K562 (cell line): ENCODE results near the gene AKAP13. TPM values are rescaled to one million over a fixed set of nuclear protein-coding genes. Genes with fewer than 3 reads are reported as not detected.
A peak's percentile ranks its signal among the peaks of the same experiment; 100 is the strongest.

Experiments used
- ATAC-seq: fragments of 200-7000 bp; cut with Tn5 transposase; 3 replicates; pipeline ENCODE4 v1.9.1; 2020; ENCODE audit warnings: moderate library complexity
- BruUV-seq: library from RNA; stranded (reverse); fragments of 400-500 nt; replicated peaks from 2 replicates; lab custom pipeline; 2021; lab: Mats Ljungman, UMichigan
- CTCF ChIA-PET: fragments of 300-600 bp; formaldehyde crosslinking; extraction: SDS; loops from one replicate; lab custom pipeline; 2021; ENCODE audit warnings: low intra/inter-chr PET ratio; lab: Yijun Ruan, JAX
- POLR2A ChIA-PET: fragments of 300-600, 350-650 bp; sonication (Branson Sonifier 250); formaldehyde crosslinking; extraction: SDS; loops from one replicate; lab custom pipeline; 2021; ENCODE audit warnings: antibody characterized with exemption, inconsistent platforms; lab: Yijun Ruan, JAX
- DNase-seq, 4 experiments: peaks; one replicate each; pipeline versions ENCODE4 v3.0.0 to v3.0.0-alpha.2; 2011 to 2018; ENCODE audit warnings: low spot score in 3 of 4, mixed read lengths in 3 of 4; ENCODE audit errors: extremely low read depth in 1 of 4
- FAIRE-seq: peaks from 2 replicates; lab custom pipeline; 2011; peaks lifted over from hg19 to GRCh38; lab: Jason Lieb, UNC
- H2AFZ ChIP-seq: 2 replicates; pipeline ENCODE4 v1.6.0; 2011; ENCODE audit warnings: low read depth, low read length, control low read depth, inconsistent platforms
- H3K27ac ChIP-seq: fragments of 200-600 bp; 3 replicates; pipeline ENCODE4 v1.8.0; 2011; ENCODE audit warnings: low read depth, mild to moderate bottlenecking, control low read depth, inconsistent platforms, low read length, moderate library complexity, mixed read lengths; ENCODE audit errors: extremely low read depth
- H3K27me3 ChIP-seq, 2 experiments: fragments of 300-600 bp in 1 of 2; 2 replicates in 1 of 2; 3 replicates in 1 of 2; pipeline versions ENCODE4 v1.6.0 to v1.8.0; 2011; ENCODE audit warnings: inconsistent platforms in 2 of 2, low read length in 2 of 2, mild to moderate bottlenecking in 1 of 2, mixed read lengths in 1 of 2, moderate library complexity in 1 of 2; ENCODE audit not compliant: control insufficient read depth in 2 of 2, insufficient read depth in 2 of 2
- H3K36me3 ChIP-seq: fragments of 300-600 bp; 3 replicates; pipeline ENCODE4 v1.8.0; 2011; ENCODE audit warnings: mild to moderate bottlenecking, low read length, inconsistent platforms; ENCODE audit not compliant: control insufficient read depth, insufficient read depth
- H3K4me1 ChIP-seq, 2 experiments: fragments of 200-600 bp in 1 of 2; replicated peaks in 1 of 2; 2 replicates in 1 of 2; 3 replicates in 1 of 2; pipeline versions ENCODE4 v1.5.1 to v1.8.0; 2011; ENCODE audit warnings: inconsistent platforms in 2 of 2, low read length in 2 of 2, mild to moderate bottlenecking in 1 of 2, mixed read lengths in 1 of 2, moderate library complexity in 1 of 2; ENCODE audit not compliant: control insufficient read depth in 2 of 2, insufficient read depth in 2 of 2
- H3K4me2 ChIP-seq: 2 replicates; pipeline ENCODE4 v1.6.1; 2011; ENCODE audit warnings: low read length, control low read depth, inconsistent platforms, mixed read lengths; ENCODE audit not compliant: insufficient read depth
- H3K4me3 ChIP-seq: fragments of 200-600 bp; sonication (generic), shearing (Covaris generic); 2 replicates; pipeline ENCODE4 v1.5.1; 2016; ENCODE audit warnings: control low read depth, inconsistent platforms
- H3K79me2 ChIP-seq: fragments of 200-600 bp; 3 replicates; pipeline ENCODE4 v1.8.0; 2011; ENCODE audit warnings: low read length, inconsistent platforms; ENCODE audit not compliant: control insufficient read depth, insufficient read depth
- H3K9ac ChIP-seq, 2 experiments: 2 replicates each; pipeline versions ENCODE4 v1.6.0 to v1.6.1; 2011; ENCODE audit warnings: low read depth in 2 of 2, low read length in 2 of 2, control low read depth in 1 of 2, inconsistent platforms in 1 of 2, mild to moderate bottlenecking in 1 of 2, mixed read lengths in 1 of 2; ENCODE audit not compliant: insufficient read depth in 1 of 2
- H3K9me1 ChIP-seq: one replicate; pipeline ENCODE4 v1.6.0; 2011; ENCODE audit warnings: inconsistent platforms, mild to moderate bottlenecking, low read length, moderate library complexity; ENCODE audit not compliant: control insufficient read depth, insufficient read depth
- H3K9me3 ChIP-seq: replicated peaks from 2 replicates; pipeline ENCODE4 v1.5.1; 2011; ENCODE audit warnings: low read depth, low read length, inconsistent platforms; ENCODE audit not compliant: control insufficient read depth, insufficient read depth
- H4K20me1 ChIP-seq: replicated peaks from 2 replicates; pipeline ENCODE4 v1.6.1; 2011; ENCODE audit warnings: low read length, inconsistent platforms, mixed read lengths; ENCODE audit not compliant: control insufficient read depth, insufficient read depth
- C11orf30 ChIP-seq: fragments of 450-650 bp; IDR thresholded peaks from 2 replicates; pipeline ENCODE4 v1.6.1; 2016; ENCODE audit warnings: low read depth, mild to moderate bottlenecking
- COPS2 ChIP-seq: fragments of 450-650 bp; conservative IDR thresholded peaks from 2 replicates; pipeline ENCODE4 v1.6.1; 2016; ENCODE audit warnings: mild to moderate bottlenecking, moderate library complexity
- MAFF ChIP-seq: IDR thresholded peaks from 2 replicates; pipeline ENCODE4 v1.6.1; 2012; ENCODE audit warnings: low read length, improper control_type of control experiment
- MAFG ChIP-seq: fragments of 450-650 bp; conservative IDR thresholded peaks from 2 replicates; pipeline ENCODE4 v1.6.1; 2016; ENCODE audit warnings: missing genetic modification characterization, missing compliant biosample characterization
- NFE2 ChIP-seq: IDR thresholded peaks from 2 replicates; pipeline ENCODE4 v1.6.1; 2014; ENCODE audit warnings: antibody characterized with exemption, low read depth
- TBP ChIP-seq: optimal IDR thresholded peaks from 2 replicates; pipeline ENCODE3; 2011; ENCODE audit warnings: low read depth, low read length, improper control_type of control experiment
- TCF7L2 ChIP-seq: fragments of 150-350 bp; IDR thresholded peaks from 2 replicates; pipeline ENCODE4 v1.6.1; 2016; ENCODE audit warnings: low read depth, mild to moderate bottlenecking, low read length, moderate library complexity
- ZBTB17 ChIP-seq: fragments of 450-650 bp; formaldehyde crosslinking; IDR thresholded peaks from 2 replicates; pipeline ENCODE4 v1.4.0; 2020; ENCODE audit warnings: mild to moderate bottlenecking
- ZBTB43 ChIP-seq: sonication (generic); formaldehyde crosslinking; IDR thresholded peaks from 2 replicates; pipeline ENCODE4 v1.8.0; 2023; ENCODE audit warnings: mild to moderate bottlenecking, missing genetic modification reagents
- ZNF24 ChIP-seq: fragments of 450-650 bp; IDR thresholded peaks from 2 replicates; pipeline ENCODE4 v1.6.1; 2016
- ZNF253 ChIP-seq: fragments of 250-450 bp; sonication (Bioruptor Pico); conservative IDR thresholded peaks from 2 replicates; pipeline ENCODE4 v1.6.1; 2021; ENCODE audit warnings: mild to moderate bottlenecking
- ZNF316 ChIP-seq: fragments of 450-650 bp; IDR thresholded peaks from 2 replicates; pipeline ENCODE4 v1.6.1; 2016
- ZNF609 ChIP-seq: sonication (generic); formaldehyde crosslinking; IDR thresholded peaks from 2 replicates; pipeline ENCODE4 v1.8.1; 2023; ENCODE audit warnings: missing genetic modification reagents, mild to moderate bottlenecking, borderline replicate concordance
- ZNF696 ChIP-seq: fragments of 250-450 bp; sonication (Bioruptor Pico); conservative IDR thresholded peaks from 2 replicates; pipeline ENCODE4 v1.4.0; 2020; ENCODE audit warnings: mild to moderate bottlenecking, moderate library complexity
- WGBS: fragments of 100-300 bp; shearing (Covaris generic); methylation state at CpG from one replicate; pipeline ENCODE4 v1.1.6; 2016; ENCODE audit warnings: low coverage, mixed read lengths; ENCODE audit not compliant: insufficient coverage; ENCODE audit errors: missing lambda C conversion rate; 5-methylcytosine and 5-hydroxymethylcytosine counted together
- in situ Hi-C: fragments of 300-500 bp; cut with MboI; formaldehyde crosslinking; loops from 4 replicates; pipeline ENCODE4 v1.15.0; 2018; ENCODE audit warnings: inconsistent platforms, mixed read lengths
- intact Hi-C: fragments of 100-400 bp; cut with micrococcal nuclease; formaldehyde crosslinking; loops from 2 replicates; pipeline ENCODE4 v1.14.2; 2022
- polyA plus RNA-seq, 8 experiments: library from polyadenylated mRNA; depleted of rRNA in 4 of 8; stranded (reverse) in 5 of 8; unstranded in 3 of 8; fragments of >200 nt; fragmentation: Nextera tagmentation in 2 of 8; fragmentation: Illumina TruSeq in 1 of 8; extraction: Ambion mirVana in 2 of 8; extraction: Trizol in 1 of 8; gene quantifications; 2 replicates each; pipeline versions ENCODE4 v1.2.1 to v1.2.3, GENCODE V29; 2011 to 2014; ENCODE audit warnings: inconsistent platforms in 1 of 8, missing spikeins in 1 of 8
- total RNA-seq, 7 experiments: library from RNA; depleted of rRNA in 6 of 7; stranded (reverse); fragments of >200 nt in 6 of 7; fragmentation: Illumina TruSeq in 2 of 7; extraction: Trizol in 2 of 7; gene quantifications; 2 replicates each; pipeline versions ENCODE4 v1.2.1 to v1.2.3, GENCODE V29; 2011 to 2021; ENCODE audit warnings: low replicate concordance in 1 of 7

Gene AKAP13
- total and polyA plus RNA-seq, 9 of the 15 experiments (the other 6 are each of a cell fraction or from before 2014, with no cell fraction given) = 0.03 to 1.7 (median 0.42) TPM

- DNase-seq = no peak
- no peak for FAIRE-seq
- TF ChIP-seq ZNF24 (no peak), ZNF316 (peak; percentile 67), C11orf30 (peak; percentile 73; the same call in 1 of the 2 replicates), TCF7L2 (no peak), ZNF253 (CRISPR knock-in tag) (no peak), ZNF609 (no peak), MAFG (peak; percentile 76), NFE2 (0 out of 2 replicates have a peak, but pooled peaks have one; percentile 20), ZBTB43 (CRISPR knock-in tag) (no peak), ZBTB17 (CRISPR knock-in tag) (no peak), ZNF696 (CRISPR knock-in tag) (no peak), MAFF (peak; percentile 23; the same call in 1 of the 2 replicates), COPS2 (no peak), TBP (no peak)
- no peaks in the 10 kb centered on the region for H3K4me1 ChIP-seq
- no TSS peak for BruUV-seq
- in situ Hi-C loops (no loop called here), intact Hi-C loops (no loop called here)
- H3K4me3 ChIP-seq = no peak overlapping the region
- H3K9me1 ChIP-seq = no peaks in the 10 kb centered on the region
- H2AFZ ChIP-seq = no peak overlapping the region
- peaks cover 0 to 2% of the 10 kb centered on the region in 2 experiments; a peak in 2 of 5 replicates for H3K27me3 ChIP-seq
- ChIA-PET CTCF (no interaction called here), POLR2A (interaction anchor here (1.0 kb wide), 1 partner anchor 11 kb away, joined by 3 read pairs; no protein-coding TSS in a partner anchor)
- no peak overlapping the region for H3K4me2 ChIP-seq
- no peak for ATAC-seq
- no peaks in the 10 kb centered on the region for H3K36me3 ChIP-seq
- WGBS = 0% methylated on average over 2 of the region's 2 CpGs
- no peaks in the 10 kb centered on the region for H4K20me1 ChIP-seq
- no peaks in the 10 kb centered on the region for H3K9me3 ChIP-seq
- H3K27ac ChIP-seq = no peak overlapping the region
- H3K79me2 ChIP-seq = no peaks in the 10 kb centered on the region
- H3K9ac ChIP-seq = no peak overlapping the region
Observed at GRCh38 chr15:85394554-85395333, 14.3 kb downstream of the AKAP13 start.
